Fibroblast of lung (primary cell): ENCODE measurements around the gene GABBR2. TPM values are rescaled to one million over a fixed set of nuclear protein-coding genes. Genes with fewer than 3 reads are reported as not detected.

ENCODE experiments used
- DNase-seq, 2 donors: peaks; one replicate each; pipeline versions ENCODE4 v3.0.0 to v3.0.0-alpha.2; 2010; ENCODE audit warnings: low read depth in 2 of 2
- H2AFZ ChIP-seq: 2 replicates; pipeline ENCODE4 v1.5.1; 2012; ENCODE audit warnings: low read length, control low read depth, inconsistent platforms
- H3K27ac ChIP-seq: 2 replicates; pipeline ENCODE4 v1.5.1; 2011; ENCODE audit warnings: low read length, control low read depth; ENCODE audit not compliant: insufficient read depth
- H3K27me3 ChIP-seq: 2 replicates; pipeline ENCODE4 v1.5.1; 2011; ENCODE audit warnings: mild to moderate bottlenecking, low read length; ENCODE audit not compliant: control insufficient read depth, insufficient read depth
- H3K36me3 ChIP-seq: 2 replicates; pipeline ENCODE4 v1.5.1; 2011; ENCODE audit warnings: low read length; ENCODE audit not compliant: control insufficient read depth, insufficient read depth
- H3K4me1 ChIP-seq: 2 replicates; pipeline ENCODE4 v1.5.1; 2011; ENCODE audit warnings: low read length; ENCODE audit not compliant: control insufficient read depth, insufficient read depth; ENCODE audit errors: extremely low read depth
- H3K4me2 ChIP-seq: 2 replicates; pipeline ENCODE4 v1.5.1; 2011; ENCODE audit warnings: low read length, control low read depth; ENCODE audit not compliant: insufficient read depth; ENCODE audit errors: extremely low read depth
- H3K4me3 ChIP-seq, 4 experiments: fragments of 200-600 bp in 1 of 4; sonication (generic) in 1 of 4; replicated peaks in 1 of 4; 2 replicates each; pipeline ENCODE4 v1.5.1; 2011 to 2016; ENCODE audit warnings: low read length in 4 of 4, low read depth in 3 of 4, mild to moderate bottlenecking in 3 of 4, control low read depth in 2 of 4, inconsistent platforms in 1 of 4, mixed read lengths in 1 of 4; ENCODE audit not compliant: insufficient read depth in 1 of 4; ENCODE audit errors: control extremely low read depth in 1 of 4
- H3K79me2 ChIP-seq: 2 replicates; pipeline ENCODE4 v1.5.1; 2012; ENCODE audit warnings: mild to moderate bottlenecking, low read length, inconsistent platforms; ENCODE audit not compliant: control insufficient read depth, insufficient read depth
- H3K9ac ChIP-seq: 2 replicates; pipeline ENCODE4 v1.5.1; 2011; ENCODE audit warnings: mild to moderate bottlenecking, low read length, control low read depth; ENCODE audit not compliant: insufficient read depth
- H3K9me3 ChIP-seq: 2 replicates; pipeline ENCODE4 v1.5.1; 2012; ENCODE audit warnings: low read depth, low read length; ENCODE audit not compliant: control insufficient read depth, insufficient read depth
- H4K20me1 ChIP-seq: 2 replicates; pipeline ENCODE4 v1.5.1; 2011; ENCODE audit warnings: low read length; ENCODE audit not compliant: control insufficient read depth, insufficient read depth; ENCODE audit errors: extremely low read depth
- EZH2 ChIP-seq: IDR thresholded peaks from 2 replicates; pipeline ENCODE4 v1.5.1; 2012; ENCODE audit warnings: low read length, control low read depth, mild to moderate bottlenecking; ENCODE audit errors: missing control alignments
- polyA plus RNA-seq, 2 donors: library from polyadenylated mRNA; depleted of rRNA in 1 of 2; stranded (reverse) in 1 of 2; unstranded in 1 of 2; fragments of >200 nt; gene quantifications; 2 replicates each; pipeline ENCODE4 v1.2.1, GENCODE V29; 2011 to 2012; ENCODE audit warnings: missing spikeins in 1 of 2
- total RNA-seq: library from RNA; depleted of rRNA; stranded (reverse); fragments of >200 nt; gene quantifications from 2 replicates; pipeline ENCODE4 v1.2.1, GENCODE V29; 2014
- TF ChIP-seq, protein P1 (sequence below), 2 donors: IDR thresholded peaks in 1 of 2; conservative IDR thresholded peaks in 1 of 2; 1 replicate in 1 of 2; 2 replicates in 1 of 2; pipeline ENCODE4 v1.5.1; 2011 to 2012; ENCODE audit warnings: low read length in 2 of 2, control low read depth in 1 of 2, inconsistent platforms in 1 of 2, low read depth in 1 of 2, mild to moderate bottlenecking in 1 of 2

The GABBR2 gene
- total and polyA plus RNA-seq, 2 donors (not counting 1 experiment from before 2014, with no cell fraction given) = 0.32 to 0.33 TPM

DNA sequence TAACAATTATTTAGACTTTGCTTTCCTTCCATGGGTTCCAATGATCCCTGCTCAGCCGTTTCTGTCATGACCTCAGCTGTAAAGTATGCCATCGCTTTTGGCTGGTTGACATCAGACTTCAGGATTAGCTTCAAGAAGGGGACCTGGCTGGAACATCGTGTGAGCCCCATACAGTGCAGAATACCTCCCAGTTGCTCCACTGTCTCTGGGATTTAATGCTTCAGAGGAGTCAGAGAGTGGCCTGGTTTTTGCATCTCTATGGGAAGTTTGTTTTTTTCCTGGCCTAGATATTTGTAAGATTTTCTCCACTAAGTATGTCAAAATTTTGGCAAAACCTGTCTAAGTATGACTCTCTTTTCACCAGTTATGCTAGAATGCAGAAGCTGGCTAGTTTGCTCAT, 216.9 kb downstream of the GABBR2 start:
- no peaks in the 10 kb centered on the region for H3K9me3 ChIP-seq
- no peaks in the 10 kb centered on the region for H3K36me3 ChIP-seq
- no peak overlapping the region for H3K4me2 ChIP-seq
- peaks cover 11% of the 10 kb centered on the region for H3K4me1 ChIP-seq
- H2AFZ ChIP-seq = no peak overlapping the region
- no peak overlapping the region for H3K9ac ChIP-seq
- H3K27ac ChIP-seq = no peak overlapping the region
- no peak overlapping the region for H3K4me3 ChIP-seq
- TF ChIP-seq, protein P1, sequence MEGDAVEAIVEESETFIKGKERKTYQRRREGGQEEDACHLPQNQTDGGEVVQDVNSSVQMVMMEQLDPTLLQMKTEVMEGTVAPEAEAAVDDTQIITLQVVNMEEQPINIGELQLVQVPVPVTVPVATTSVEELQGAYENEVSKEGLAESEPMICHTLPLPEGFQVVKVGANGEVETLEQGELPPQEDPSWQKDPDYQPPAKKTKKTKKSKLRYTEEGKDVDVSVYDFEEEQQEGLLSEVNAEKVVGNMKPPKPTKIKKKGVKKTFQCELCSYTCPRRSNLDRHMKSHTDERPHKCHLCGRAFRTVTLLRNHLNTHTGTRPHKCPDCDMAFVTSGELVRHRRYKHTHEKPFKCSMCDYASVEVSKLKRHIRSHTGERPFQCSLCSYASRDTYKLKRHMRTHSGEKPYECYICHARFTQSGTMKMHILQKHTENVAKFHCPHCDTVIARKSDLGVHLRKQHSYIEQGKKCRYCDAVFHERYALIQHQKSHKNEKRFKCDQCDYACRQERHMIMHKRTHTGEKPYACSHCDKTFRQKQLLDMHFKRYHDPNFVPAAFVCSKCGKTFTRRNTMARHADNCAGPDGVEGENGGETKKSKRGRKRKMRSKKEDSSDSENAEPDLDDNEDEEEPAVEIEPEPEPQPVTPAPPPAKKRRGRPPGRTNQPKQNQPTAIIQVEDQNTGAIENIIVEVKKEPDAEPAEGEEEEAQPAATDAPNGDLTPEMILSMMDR (conservative IDR thresholded peaks at IDR 0.05 in 1 of 2, IDR thresholded peaks at IDR 0.05 in 1 of 2; ENCODE audit: low read depth in 1 of 2, low read length in 2 of 2) = no peak
- TF ChIP-seq EZH2 = no peak
- DNase-seq = peak; percentile 49 to 81
- no peaks in the 10 kb centered on the region for H3K27me3 ChIP-seq
- no peaks in the 10 kb centered on the region for H4K20me1 ChIP-seq
- no peaks in the 10 kb centered on the region for H3K79me2 ChIP-seq

DNA sequence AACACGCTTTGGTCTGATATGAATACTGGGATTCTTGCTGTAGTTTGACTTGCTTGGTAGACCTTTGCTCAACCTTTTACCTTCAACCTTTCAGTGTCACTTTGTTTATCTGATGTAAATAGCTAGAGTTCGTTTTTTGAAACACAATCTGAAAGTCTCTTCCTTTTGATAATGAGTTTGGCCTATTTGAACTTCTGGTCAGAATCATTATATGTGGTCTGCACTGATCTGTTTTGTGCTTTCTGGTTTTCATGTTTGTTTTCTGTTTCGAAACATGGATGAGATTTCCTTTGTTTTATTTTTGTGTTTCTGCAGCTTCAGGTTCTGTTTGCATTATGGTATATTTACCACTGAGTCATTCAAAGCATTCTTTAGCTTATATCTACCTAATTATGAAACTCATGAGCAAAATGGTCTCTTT, 217.5 kb downstream of the GABBR2 start:
- peak overlapping the region; percentile 6 for H2AFZ ChIP-seq
- no peak overlapping the region for H3K9ac ChIP-seq
- no peaks in the 10 kb centered on the region for H3K79me2 ChIP-seq
- H3K36me3 ChIP-seq = no peaks in the 10 kb centered on the region
- H3K27ac ChIP-seq = no peak overlapping the region
- H3K4me3 ChIP-seq = no peak overlapping the region
- no peaks in the 10 kb centered on the region for H3K9me3 ChIP-seq
- no peaks in the 10 kb centered on the region for H4K20me1 ChIP-seq
- no peaks in the 10 kb centered on the region for H3K27me3 ChIP-seq
- peaks cover 11% of the 10 kb centered on the region for H3K4me1 ChIP-seq
- H3K4me2 ChIP-seq = peak overlapping the region; percentile 17
- TF ChIP-seq EZH2 = no peak
- TF ChIP-seq, protein P1 (conservative IDR thresholded peaks at IDR 0.05 in 1 of 2, IDR thresholded peaks at IDR 0.05 in 1 of 2; ENCODE audit: low read depth in 1 of 2, low read length in 2 of 2) = no peak
- DNase-seq = no peak

DNA sequence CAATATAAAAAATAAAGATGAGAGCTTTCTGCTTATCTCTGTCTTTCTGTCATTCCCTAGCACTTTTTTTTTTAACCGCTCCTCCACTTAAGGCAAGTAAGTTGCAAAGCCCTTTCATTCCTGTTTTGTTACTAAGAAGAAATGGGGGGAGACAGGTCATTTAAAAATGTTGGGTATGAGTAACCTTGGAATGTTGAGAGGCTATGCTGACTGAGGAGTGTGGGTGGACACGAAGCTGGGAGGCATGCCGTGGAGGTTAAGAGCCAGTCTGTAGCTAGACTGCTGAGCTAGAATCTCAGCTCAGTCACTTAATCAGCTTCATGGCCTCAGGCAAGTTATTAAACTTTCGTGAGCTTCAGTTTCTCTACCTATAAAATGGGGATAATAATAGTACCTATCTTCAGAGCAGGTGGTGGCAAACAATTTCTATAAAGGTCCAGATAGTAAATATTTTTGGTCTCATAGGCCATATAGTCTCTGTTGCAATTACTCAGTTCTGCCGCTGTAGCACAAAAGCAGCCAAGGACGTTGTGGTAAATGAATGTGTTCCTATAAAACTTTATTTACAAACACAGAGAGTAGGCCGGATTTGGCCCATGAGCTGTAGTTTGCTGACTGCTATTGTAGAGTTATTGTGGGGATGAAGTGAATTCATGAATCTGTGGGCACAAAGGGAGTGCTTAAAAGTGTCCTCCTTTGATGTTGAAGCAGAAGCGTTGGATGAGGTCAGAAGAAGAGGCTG, 220.0 kb downstream of the GABBR2 start:
- TF ChIP-seq, protein P1 (conservative IDR thresholded peaks at IDR 0.05 in 1 of 2, IDR thresholded peaks at IDR 0.05 in 1 of 2; ENCODE audit: low read depth in 1 of 2, low read length in 2 of 2) = peak in 1 of 2 donors; percentile 36
- TF ChIP-seq EZH2 = no peak
- no peaks in the 10 kb centered on the region for H3K79me2 ChIP-seq
- peak overlapping the region; percentile 66 for H3K4me2 ChIP-seq
- no peak overlapping the region for H3K4me3 ChIP-seq
- no peaks in the 10 kb centered on the region for H3K9me3 ChIP-seq
- H4K20me1 ChIP-seq = no peaks in the 10 kb centered on the region
- H2AFZ ChIP-seq = no peak overlapping the region
- H3K9ac ChIP-seq = no peak overlapping the region
- no peaks in the 10 kb centered on the region for H3K27me3 ChIP-seq
- H3K4me1 ChIP-seq = peaks cover 11% of the 10 kb centered on the region
- peak overlapping the region; percentile 76 for H3K27ac ChIP-seq
- peak; percentile 82 to 99 for DNase-seq
- no peaks in the 10 kb centered on the region for H3K36me3 ChIP-seq
